HEK293 (cell line): Measurements from ENCODE around the gene LARP1.

ENCODE experiments used
- GLIS1 ChIP-seq: fragments of 450-650 bp; formaldehyde crosslinking; IDR thresholded peaks from 2 replicates; pipeline ENCODE4 v1.5.1; 2016; ENCODE audit warnings: missing biosample characterization, missing genetic modification characterization
- MEIS1 ChIP-seq: sonication (generic); formaldehyde crosslinking; IDR thresholded peaks from 2 replicates; pipeline ENCODE4 v1.8.1; 2022; ENCODE audit warnings: missing genetic modification reagents, mild to moderate bottlenecking, borderline replicate concordance
- REPIN1 ChIP-seq: fragments of 450-650 bp; formaldehyde crosslinking; IDR thresholded peaks from 2 replicates; pipeline ENCODE4 v1.5.1; 2017; ENCODE audit warnings: missing biosample characterization, missing genetic modification characterization, low read depth
- SP3 ChIP-seq: fragments of 450-650 bp; formaldehyde crosslinking; IDR thresholded peaks from 2 replicates; pipeline ENCODE4 v1.5.1; 2016; ENCODE audit warnings: missing biosample characterization, missing genetic modification characterization
- SP7 ChIP-seq: fragments of 450-650 bp; formaldehyde crosslinking; IDR thresholded peaks from 2 replicates; pipeline ENCODE4 v1.5.1; 2016; ENCODE audit warnings: missing biosample characterization, missing genetic modification characterization
- ZBTB17 ChIP-seq: fragments of 450-650 bp; formaldehyde crosslinking; IDR thresholded peaks from 2 replicates; pipeline ENCODE4 v1.5.1; 2016; ENCODE audit warnings: missing biosample characterization, missing genetic modification characterization
- ZNF184 ChIP-seq: fragments of 450-650 bp; IDR thresholded peaks from 2 replicates; pipeline ENCODE4 v1.5.1; 2018; ENCODE audit warnings: missing biosample characterization, mild to moderate bottlenecking, missing genetic modification characterization
- ZNF202 ChIP-seq: fragments of 450-650 bp; formaldehyde crosslinking; IDR thresholded peaks from 2 replicates; pipeline ENCODE4 v1.5.1; 2016; ENCODE audit warnings: missing biosample characterization, missing genetic modification characterization, borderline replicate concordance
- ZNF23 ChIP-seq: fragments of 450-650 bp; formaldehyde crosslinking; IDR thresholded peaks from 2 replicates; pipeline ENCODE4 v1.5.1; 2016; ENCODE audit warnings: missing biosample characterization, missing genetic modification characterization, borderline replicate concordance
- ZNF266 ChIP-seq: fragments of 450-650 bp; formaldehyde crosslinking; IDR thresholded peaks from 2 replicates; pipeline ENCODE4 v1.5.1; 2016; ENCODE audit warnings: missing biosample characterization, missing genetic modification characterization, low read depth
- ZNF391 ChIP-seq: fragments of 450-650 bp; formaldehyde crosslinking; IDR thresholded peaks from 2 replicates; pipeline ENCODE4 v1.5.1; 2016; ENCODE audit warnings: low read depth, missing biosample characterization, missing genetic modification characterization, borderline replicate concordance
- ZNF521 ChIP-seq: fragments of 450-650 bp; formaldehyde crosslinking; IDR thresholded peaks from 2 replicates; pipeline ENCODE4 v1.5.1; 2017; ENCODE audit warnings: missing biosample characterization, mild to moderate bottlenecking, missing genetic modification characterization
- ZNF548 ChIP-seq: fragments of 450-650 bp; formaldehyde crosslinking; IDR thresholded peaks from 2 replicates; pipeline ENCODE4 v1.5.1; 2016; ENCODE audit warnings: missing biosample characterization, missing genetic modification characterization
- ZNF621 ChIP-seq: fragments of 450-650 bp; formaldehyde crosslinking; IDR thresholded peaks from 2 replicates; pipeline ENCODE4 v1.5.1; 2017; ENCODE audit warnings: missing biosample characterization, missing genetic modification characterization
- ZNF664 ChIP-seq: fragments of 450-650 bp; formaldehyde crosslinking; IDR thresholded peaks from 2 replicates; pipeline ENCODE4 v1.5.1; 2016; ENCODE audit warnings: missing biosample characterization, missing genetic modification characterization
- ZNF830 ChIP-seq: fragments of 450-650 bp; IDR thresholded peaks from 2 replicates; pipeline ENCODE4 v1.5.0; 2018; ENCODE audit warnings: missing biosample characterization, missing genetic modification characterization, low read depth, mild to moderate bottlenecking, moderate library complexity
- TF ChIP-seq, protein P1 (sequence below): fragments of 450-650 bp; formaldehyde crosslinking; IDR thresholded peaks from 2 replicates; pipeline ENCODE4 v1.5.1; 2016; ENCODE audit warnings: missing biosample characterization, missing genetic modification characterization
- TF ChIP-seq, protein P2 (sequence below): fragments of 450-650 bp; formaldehyde crosslinking; IDR thresholded peaks from 2 replicates; pipeline ENCODE4 v1.5.1; 2016; ENCODE audit warnings: missing biosample characterization, missing genetic modification characterization, low read depth
- TF ChIP-seq, protein P3 (sequence below): fragments of 450-650 bp; formaldehyde crosslinking; IDR thresholded peaks from 2 replicates; pipeline ENCODE4 v1.5.1; 2016; ENCODE audit warnings: missing biosample characterization, missing genetic modification characterization, low read depth
- TF ChIP-seq, protein P4 (sequence below): fragments of 450-650 bp; formaldehyde crosslinking; IDR thresholded peaks from 2 replicates; pipeline ENCODE4 v1.5.1; 2016; ENCODE audit warnings: missing biosample characterization, missing genetic modification characterization
- TF ChIP-seq, protein P5 (sequence below): fragments of 450-650 bp; formaldehyde crosslinking; IDR thresholded peaks from 2 replicates; pipeline ENCODE4 v1.5.1; 2017; ENCODE audit warnings: missing biosample characterization, missing genetic modification characterization
- TF ChIP-seq, protein P6 (sequence below): fragments of 450-650 bp; formaldehyde crosslinking; IDR thresholded peaks from 2 replicates; pipeline ENCODE4 v1.5.1; 2016; ENCODE audit warnings: missing biosample characterization, missing genetic modification characterization
- TF ChIP-seq, protein P7 (sequence below): fragments of 450-650 bp; formaldehyde crosslinking; IDR thresholded peaks from 2 replicates; pipeline ENCODE4 v1.5.1; 2016; ENCODE audit warnings: missing biosample characterization, missing genetic modification characterization

Gene LARP1

DNA sequence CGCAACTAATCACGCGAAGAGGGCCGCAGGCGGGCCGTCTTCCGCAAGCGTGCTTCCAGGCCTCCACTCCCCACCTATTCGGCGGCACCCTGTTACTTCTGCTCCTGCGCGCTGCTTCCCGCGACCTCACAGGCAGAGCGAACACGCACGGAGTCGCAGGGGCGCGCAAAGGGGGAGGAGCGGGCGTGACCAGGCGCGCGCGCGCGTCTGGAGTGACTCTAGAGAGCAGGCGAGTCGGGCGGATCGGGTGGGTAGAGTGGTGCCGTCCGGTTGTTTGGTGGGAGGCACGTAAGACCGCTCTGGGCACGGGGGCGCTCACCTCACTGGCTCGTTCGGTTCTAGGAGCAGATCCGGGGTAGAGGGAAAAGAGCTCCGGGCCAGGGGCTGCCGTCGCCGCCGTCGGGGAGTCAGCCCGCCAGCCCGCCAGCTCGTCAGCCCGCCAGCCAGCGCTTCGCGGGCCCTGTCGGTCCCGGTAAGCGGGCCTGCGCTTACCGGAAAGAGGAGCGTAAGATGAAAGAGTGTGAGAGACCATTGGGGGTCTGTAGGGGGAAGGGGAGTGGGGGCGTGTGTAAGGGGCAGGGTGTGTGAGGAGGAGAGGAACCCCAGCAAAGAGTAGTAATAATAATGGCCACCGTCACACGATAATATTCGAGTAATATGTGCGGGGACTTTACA is 103.3 kb downstream of the LARP1 start, which contains the start of gene CNOT8 (continued):
- TF ChIP-seq, protein P1, sequence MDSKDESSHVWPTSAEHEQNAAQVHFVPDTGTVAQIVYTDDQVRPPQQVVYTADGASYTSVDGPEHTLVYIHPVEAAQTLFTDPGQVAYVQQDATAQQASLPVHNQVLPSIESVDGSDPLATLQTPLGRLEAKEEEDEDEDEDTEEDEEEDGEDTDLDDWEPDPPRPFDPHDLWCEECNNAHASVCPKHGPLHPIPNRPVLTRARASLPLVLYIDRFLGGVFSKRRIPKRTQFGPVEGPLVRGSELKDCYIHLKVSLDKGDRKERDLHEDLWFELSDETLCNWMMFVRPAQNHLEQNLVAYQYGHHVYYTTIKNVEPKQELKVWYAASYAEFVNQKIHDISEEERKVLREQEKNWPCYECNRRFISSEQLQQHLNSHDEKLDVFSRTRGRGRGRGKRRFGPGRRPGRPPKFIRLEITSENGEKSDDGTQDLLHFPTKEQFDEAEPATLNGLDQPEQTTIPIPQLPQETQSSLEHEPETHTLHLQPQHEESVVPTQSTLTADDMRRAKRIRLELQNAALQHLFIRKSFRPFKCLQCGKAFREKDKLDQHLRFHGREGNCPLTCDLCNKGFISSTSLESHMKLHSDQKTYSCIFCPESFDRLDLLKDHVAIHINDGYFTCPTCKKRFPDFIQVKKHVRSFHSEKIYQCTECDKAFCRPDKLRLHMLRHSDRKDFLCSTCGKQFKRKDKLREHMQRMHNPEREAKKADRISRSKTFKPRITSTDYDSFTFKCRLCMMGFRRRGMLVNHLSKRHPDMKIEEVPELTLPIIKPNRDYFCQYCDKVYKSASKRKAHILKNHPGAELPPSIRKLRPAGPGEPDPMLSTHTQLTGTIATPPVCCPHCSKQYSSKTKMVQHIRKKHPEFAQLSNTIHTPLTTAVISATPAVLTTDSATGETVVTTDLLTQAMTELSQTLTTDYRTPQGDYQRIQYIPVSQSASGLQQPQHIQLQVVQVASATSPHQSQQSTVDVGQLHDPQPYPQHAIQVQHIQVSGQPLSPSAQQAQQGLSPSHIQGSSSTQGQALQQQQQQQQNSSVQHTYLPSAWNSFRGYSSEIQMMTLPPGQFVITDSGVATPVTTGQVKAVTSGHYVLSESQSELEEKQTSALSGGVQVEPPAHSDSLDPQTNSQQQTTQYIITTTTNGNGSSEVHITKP (tag by site-specific recombination), result peak; percentile 96
- TF ChIP-seq ZNF830 (tag by site-specific recombination) (no peak), ZNF202 (tag by site-specific recombination) (no peak), ZNF621 (tag by site-specific recombination) (no peak), MEIS1 (CRISPR knock-in tag) (no peak), ZNF184 (tag by site-specific recombination) (no peak), SP3 (tag by site-specific recombination) (peak; percentile 91), ZNF266 (no peak), ZNF391 (tag by site-specific recombination) (peak; percentile 17; the same call in 1 of the 2 replicates), ZNF664 (tag by site-specific recombination) (no peak), SP7 (tag by site-specific recombination) (peak; percentile 68), ZNF521 (no peak), ZNF23 (tag by site-specific recombination) (no peak), GLIS1 (tag by site-specific recombination) (peak; percentile 54), ZBTB17 (peak; percentile 65), ZNF548 (tag by site-specific recombination) (no peak), REPIN1 (tag by site-specific recombination) (no peak)
- TF ChIP-seq, protein P2, sequence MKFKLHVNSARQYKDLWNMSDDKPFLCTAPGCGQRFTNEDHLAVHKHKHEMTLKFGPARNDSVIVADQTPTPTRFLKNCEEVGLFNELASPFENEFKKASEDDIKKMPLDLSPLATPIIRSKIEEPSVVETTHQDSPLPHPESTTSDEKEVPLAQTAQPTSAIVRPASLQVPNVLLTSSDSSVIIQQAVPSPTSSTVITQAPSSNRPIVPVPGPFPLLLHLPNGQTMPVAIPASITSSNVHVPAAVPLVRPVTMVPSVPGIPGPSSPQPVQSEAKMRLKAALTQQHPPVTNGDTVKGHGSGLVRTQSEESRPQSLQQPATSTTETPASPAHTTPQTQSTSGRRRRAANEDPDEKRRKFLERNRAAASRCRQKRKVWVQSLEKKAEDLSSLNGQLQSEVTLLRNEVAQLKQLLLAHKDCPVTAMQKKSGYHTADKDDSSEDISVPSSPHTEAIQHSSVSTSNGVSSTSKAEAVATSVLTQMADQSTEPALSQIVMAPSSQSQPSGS, result peak; percentile 6; the same call in 1 of the 2 replicates
- TF ChIP-seq, protein P3, sequence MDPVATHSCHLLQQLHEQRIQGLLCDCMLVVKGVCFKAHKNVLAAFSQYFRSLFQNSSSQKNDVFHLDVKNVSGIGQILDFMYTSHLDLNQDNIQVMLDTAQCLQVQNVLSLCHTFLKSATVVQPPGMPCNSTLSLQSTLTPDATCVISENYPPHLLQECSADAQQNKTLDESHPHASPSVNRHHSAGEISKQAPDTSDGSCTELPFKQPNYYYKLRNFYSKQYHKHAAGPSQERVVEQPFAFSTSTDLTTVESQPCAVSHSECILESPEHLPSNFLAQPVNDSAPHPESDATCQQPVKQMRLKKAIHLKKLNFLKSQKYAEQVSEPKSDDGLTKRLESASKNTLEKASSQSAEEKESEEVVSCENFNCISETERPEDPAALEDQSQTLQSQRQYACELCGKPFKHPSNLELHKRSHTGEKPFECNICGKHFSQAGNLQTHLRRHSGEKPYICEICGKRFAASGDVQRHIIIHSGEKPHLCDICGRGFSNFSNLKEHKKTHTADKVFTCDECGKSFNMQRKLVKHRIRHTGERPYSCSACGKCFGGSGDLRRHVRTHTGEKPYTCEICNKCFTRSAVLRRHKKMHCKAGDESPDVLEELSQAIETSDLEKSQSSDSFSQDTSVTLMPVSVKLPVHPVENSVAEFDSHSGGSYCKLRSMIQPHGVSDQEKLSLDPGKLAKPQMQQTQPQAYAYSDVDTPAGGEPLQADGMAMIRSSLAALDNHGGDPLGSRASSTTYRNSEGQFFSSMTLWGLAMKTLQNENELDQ, result no peak
- TF ChIP-seq, protein P4, sequence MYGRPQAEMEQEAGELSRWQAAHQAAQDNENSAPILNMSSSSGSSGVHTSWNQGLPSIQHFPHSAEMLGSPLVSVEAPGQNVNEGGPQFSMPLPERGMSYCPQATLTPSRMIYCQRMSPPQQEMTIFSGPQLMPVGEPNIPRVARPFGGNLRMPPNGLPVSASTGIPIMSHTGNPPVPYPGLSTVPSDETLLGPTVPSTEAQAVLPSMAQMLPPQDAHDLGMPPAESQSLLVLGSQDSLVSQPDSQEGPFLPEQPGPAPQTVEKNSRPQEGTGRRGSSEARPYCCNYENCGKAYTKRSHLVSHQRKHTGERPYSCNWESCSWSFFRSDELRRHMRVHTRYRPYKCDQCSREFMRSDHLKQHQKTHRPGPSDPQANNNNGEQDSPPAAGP (tag by site-specific recombination), result no peak; the same call in 1 of the 2 replicates
- TF ChIP-seq, protein P5, sequence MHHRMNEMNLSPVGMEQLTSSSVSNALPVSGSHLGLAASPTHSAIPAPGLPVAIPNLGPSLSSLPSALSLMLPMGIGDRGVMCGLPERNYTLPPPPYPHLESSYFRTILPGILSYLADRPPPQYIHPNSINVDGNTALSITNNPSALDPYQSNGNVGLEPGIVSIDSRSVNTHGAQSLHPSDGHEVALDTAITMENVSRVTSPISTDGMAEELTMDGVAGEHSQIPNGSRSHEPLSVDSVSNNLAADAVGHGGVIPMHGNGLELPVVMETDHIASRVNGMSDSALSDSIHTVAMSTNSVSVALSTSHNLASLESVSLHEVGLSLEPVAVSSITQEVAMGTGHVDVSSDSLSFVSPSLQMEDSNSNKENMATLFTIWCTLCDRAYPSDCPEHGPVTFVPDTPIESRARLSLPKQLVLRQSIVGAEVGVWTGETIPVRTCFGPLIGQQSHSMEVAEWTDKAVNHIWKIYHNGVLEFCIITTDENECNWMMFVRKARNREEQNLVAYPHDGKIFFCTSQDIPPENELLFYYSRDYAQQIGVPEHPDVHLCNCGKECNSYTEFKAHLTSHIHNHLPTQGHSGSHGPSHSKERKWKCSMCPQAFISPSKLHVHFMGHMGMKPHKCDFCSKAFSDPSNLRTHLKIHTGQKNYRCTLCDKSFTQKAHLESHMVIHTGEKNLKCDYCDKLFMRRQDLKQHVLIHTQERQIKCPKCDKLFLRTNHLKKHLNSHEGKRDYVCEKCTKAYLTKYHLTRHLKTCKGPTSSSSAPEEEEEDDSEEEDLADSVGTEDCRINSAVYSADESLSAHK (tag by site-specific recombination), result no peak
- TF ChIP-seq, protein P6, sequence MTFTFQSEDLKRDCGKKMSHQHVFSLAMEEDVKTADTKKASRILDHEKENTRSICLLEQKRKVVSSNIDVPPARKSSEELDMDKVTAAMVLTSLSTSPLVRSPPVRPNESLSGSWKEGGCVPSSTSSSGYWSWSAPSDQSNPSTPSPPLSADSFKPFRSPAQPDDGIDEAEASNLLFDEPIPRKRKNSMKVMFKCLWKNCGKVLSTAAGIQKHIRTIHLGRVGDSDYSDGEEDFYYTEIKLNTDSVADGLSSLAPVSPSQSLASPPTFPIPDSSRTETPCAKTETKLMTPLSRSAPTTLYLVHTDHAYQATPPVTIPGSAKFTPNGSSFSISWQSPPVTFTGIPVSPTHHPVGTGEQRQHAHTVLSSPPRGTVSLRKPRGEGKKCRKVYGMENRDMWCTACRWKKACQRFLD (tag by site-specific recombination), result no peak
- TF ChIP-seq, protein P7, sequence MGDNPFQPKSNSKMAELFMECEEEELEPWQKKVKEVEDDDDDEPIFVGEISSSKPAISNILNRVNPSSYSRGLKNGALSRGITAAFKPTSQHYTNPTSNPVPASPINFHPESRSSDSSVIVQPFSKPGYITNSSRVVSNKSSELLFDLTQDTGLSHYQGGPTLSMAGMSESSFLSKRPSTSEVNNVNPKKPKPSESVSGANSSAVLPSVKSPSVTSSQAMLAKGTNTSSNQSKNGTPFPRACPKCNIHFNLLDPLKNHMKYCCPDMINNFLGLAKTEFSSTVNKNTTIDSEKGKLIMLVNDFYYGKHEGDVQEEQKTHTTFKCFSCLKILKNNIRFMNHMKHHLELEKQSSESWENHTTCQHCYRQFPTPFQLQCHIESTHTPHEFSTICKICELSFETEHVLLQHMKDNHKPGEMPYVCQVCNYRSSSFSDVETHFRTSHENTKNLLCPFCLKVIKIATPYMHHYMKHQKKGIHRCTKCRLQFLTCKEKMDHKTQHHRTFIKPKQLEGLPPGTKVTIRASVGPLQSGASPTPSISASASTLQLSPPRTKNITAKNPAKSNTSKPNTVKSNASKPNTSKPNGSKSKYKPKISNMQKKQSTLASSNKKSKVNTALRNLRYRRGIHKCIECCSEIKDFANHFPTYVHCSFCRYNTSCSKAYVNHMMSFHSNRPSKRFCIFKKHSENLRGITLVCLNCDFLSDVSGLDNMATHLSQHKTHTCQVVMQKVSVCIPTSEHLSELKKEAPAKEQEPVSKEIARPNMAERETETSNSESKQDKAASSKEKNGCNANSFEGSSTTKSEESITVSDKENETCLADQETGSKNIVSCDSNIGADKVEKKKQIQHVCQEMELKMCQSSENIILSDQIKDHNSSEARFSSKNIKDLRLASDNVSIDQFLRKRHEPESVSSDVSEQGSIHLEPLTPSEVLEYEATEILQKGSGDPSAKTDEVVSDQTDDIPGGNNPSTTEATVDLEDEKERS (tag by site-specific recombination), result no peak
